ENCODE data around the gene RANBP9. TPM values are rescaled to one million over a fixed set of nuclear protein-coding genes. Genes with fewer than 3 reads are reported as not detected.

RANBP9 gene
- total and polyA plus RNA-seq, 9 of the 15 experiments (the other 6 are each of a cell fraction or from before 2014, with no cell fraction given) = 27.5 to 130 (median 61.5) TPM

DNA sequence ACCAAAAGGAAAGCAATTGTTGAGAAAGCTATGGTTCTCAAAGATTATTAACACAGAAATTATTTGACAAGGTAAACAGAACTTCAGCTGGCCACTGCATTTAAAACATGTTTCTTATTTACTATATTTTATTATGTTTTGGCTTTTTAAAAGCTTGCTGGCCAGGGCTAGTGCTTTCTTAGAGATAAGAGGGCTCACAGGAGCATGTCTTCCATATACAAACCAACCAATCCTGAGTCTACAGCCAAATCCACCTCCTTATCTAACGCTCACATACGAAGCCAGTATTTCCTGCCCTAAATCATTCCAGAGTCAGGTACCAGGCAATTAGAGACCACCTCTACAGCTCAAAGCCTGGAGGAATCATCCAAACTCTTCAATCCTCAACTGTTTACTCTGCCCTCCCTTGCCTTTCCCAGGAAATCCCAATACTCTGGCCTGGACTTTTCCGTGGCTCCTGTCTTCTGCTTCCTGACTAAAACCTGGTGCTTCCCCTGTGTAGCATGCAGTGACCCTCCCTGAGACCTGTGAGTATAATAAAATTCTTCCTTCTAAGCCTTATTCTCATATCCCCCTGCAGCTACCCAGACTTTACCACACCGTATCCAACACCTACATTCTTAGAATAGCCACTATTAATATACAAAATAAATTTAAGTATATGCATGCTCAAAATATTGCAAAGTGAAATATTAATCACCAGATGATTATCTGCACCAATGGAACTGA lies 33.2 kb downstream of the RANBP9 start (continued):
- TF ChIP-seq, protein P1, sequence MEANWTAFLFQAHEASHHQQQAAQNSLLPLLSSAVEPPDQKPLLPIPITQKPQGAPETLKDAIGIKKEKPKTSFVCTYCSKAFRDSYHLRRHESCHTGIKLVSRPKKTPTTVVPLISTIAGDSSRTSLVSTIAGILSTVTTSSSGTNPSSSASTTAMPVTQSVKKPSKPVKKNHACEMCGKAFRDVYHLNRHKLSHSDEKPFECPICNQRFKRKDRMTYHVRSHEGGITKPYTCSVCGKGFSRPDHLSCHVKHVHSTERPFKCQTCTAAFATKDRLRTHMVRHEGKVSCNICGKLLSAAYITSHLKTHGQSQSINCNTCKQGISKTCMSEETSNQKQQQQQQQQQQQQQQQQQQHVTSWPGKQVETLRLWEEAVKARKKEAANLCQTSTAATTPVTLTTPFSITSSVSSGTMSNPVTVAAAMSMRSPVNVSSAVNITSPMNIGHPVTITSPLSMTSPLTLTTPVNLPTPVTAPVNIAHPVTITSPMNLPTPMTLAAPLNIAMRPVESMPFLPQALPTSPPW (CRISPR knock-in tag; IDR thresholded peaks at IDR 0.05) = peak; percentile 35
- TF ChIP-seq, protein P2, sequence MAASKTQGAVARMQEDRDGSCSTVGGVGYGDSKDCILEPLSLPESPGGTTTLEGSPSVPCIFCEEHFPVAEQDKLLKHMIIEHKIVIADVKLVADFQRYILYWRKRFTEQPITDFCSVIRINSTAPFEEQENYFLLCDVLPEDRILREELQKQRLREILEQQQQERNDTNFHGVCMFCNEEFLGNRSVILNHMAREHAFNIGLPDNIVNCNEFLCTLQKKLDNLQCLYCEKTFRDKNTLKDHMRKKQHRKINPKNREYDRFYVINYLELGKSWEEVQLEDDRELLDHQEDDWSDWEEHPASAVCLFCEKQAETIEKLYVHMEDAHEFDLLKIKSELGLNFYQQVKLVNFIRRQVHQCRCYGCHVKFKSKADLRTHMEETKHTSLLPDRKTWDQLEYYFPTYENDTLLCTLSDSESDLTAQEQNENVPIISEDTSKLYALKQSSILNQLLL (CRISPR knock-in tag; IDR thresholded peaks at IDR 0.05; ENCODE audit: borderline replicate concordance) = no peak
- TF ChIP-seq, protein P3, sequence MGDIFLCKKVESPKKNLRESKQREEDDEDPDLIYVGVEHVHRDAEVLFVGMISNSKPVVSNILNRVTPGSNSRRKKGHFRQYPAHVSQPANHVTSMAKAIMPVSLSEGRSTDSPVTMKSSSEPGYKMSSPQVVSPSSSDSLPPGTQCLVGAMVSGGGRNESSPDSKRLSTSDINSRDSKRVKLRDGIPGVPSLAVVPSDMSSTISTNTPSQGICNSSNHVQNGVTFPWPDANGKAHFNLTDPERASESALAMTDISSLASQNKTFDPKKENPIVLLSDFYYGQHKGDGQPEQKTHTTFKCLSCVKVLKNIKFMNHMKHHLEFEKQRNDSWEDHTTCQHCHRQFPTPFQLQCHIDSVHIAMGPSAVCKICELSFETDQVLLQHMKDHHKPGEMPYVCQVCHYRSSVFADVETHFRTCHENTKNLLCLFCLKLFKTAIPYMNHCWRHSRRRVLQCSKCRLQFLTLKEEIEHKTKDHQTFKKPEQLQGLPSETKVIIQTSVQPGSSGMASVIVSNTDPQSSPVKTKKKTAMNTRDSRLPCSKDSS (IDR thresholded peaks at IDR 0.05; ENCODE audit: low read depth, partially characterized antibody) = no peak
- TF ChIP-seq ZNF589 (CRISPR knock-in tag; IDR thresholded peaks at IDR 0.05; ENCODE audit: low read depth) (peak; percentile 56; the same call in 1 of the 2 replicates), ZKSCAN1 (IDR thresholded peaks at IDR 0.05; ENCODE audit: low read depth, low read length) (no peak), SMAD4 (CRISPR knock-in tag; conservative IDR thresholded peaks at IDR 0.05) (peak; percentile 46), CBFA2T2 (conservative IDR thresholded peaks at IDR 0.05) (peak; percentile 93), CLOCK (CRISPR knock-in tag; IDR thresholded peaks at IDR 0.05; ENCODE audit: borderline replicate concordance) (no peak), ZNF232 (CRISPR knock-in tag; IDR thresholded peaks at IDR 0.05) (no peak), E2F6 (IDR thresholded peaks at IDR 0.05; ENCODE audit: borderline replicate concordance in 1 of 2, extremely low read depth in 1 of 2, insufficient read depth in 1 of 2, insufficient read length in 1 of 2, low read depth in 1 of 2, low read length in 1 of 2, poor library complexity in 1 of 2, severe bottlenecking in 1 of 2) (peak in 1 of 2 experiments; percentile 23), ZNF133 (CRISPR knock-in tag; IDR thresholded peaks at IDR 0.05) (no peak)
- TF ChIP-seq, protein P4, sequence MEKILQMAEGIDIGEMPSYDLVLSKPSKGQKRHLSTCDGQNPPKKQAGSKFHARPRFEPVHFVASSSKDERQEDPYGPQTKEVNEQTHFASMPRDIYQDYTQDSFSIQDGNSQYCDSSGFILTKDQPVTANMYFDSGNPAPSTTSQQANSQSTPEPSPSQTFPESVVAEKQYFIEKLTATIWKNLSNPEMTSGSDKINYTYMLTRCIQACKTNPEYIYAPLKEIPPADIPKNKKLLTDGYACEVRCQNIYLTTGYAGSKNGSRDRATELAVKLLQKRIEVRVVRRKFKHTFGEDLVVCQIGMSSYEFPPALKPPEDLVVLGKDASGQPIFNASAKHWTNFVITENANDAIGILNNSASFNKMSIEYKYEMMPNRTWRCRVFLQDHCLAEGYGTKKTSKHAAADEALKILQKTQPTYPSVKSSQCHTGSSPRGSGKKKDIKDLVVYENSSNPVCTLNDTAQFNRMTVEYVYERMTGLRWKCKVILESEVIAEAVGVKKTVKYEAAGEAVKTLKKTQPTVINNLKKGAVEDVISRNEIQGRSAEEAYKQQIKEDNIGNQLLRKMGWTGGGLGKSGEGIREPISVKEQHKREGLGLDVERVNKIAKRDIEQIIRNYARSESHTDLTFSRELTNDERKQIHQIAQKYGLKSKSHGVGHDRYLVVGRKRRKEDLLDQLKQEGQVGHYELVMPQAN (IDR thresholded peaks at IDR 0.05; ENCODE audit: borderline replicate concordance) = peak; percentile 53; the same call in 1 of the 2 replicates

Measured in K562 (cell line).